ENCODE data around the gene FARS2.

Gene FARS2

DNA sequence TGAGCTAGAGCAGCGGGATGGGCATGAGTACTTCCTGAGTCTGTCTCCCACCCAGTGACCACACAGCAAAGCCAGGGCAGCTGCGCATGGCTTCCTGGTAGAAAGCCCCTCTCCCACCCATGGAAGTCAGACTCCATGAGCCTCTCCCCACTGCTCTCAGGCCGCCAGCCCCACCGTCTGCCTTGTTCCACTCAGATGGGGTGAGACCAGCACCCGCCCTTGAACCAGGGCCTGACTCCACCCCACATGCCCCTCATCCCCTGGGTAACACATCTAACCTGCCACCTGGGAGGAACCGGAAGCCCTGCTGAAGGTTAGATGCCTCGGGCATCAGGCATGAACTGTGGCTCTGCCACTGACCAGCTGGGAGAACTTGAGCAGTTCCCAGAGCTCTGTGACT, 517.6 kb downstream of the FARS2 start:
- H3K4me1 ChIP-seq (ENCODE audit: control insufficient read depth, low read depth, low read length), result no peaks in the 10 kb centered on the region
- H3K79me2 ChIP-seq (ENCODE audit: control insufficient read depth, insufficient read depth, low read length), result no peaks in the 10 kb centered on the region
- H3K18ac ChIP-seq (ENCODE audit: low read length), result no peak overlapping the region
- H3K4me2 ChIP-seq (ENCODE audit: low read length), result no peak overlapping the region
- no peak overlapping the region for H2BK120ac ChIP-seq (ENCODE audit: low read depth, low read length)
- H3K9ac ChIP-seq (ENCODE audit: low read length), result no peak overlapping the region
- H3K4me3 ChIP-seq (ENCODE audit: low read length), result no peak overlapping the region
- H3K56ac ChIP-seq (ENCODE audit: low read length), result no peak overlapping the region
- no peaks in the 10 kb centered on the region for H3K79me1 ChIP-seq (ENCODE audit: low read length)
- no peak overlapping the region for H3K23ac ChIP-seq (ENCODE audit: low read length)
- no peak overlapping the region for H4K8ac ChIP-seq (ENCODE audit: low read depth, low read length)
- no peak overlapping the region for H3K27ac ChIP-seq (ENCODE audit: low read depth, low read length)
- DNase-seq, result no peak
- H2BK5ac ChIP-seq (ENCODE audit: low read length), result no peak overlapping the region
- no peak overlapping the region for H2BK15ac ChIP-seq (replicated peaks; ENCODE audit: low read depth)
- H3K27me3 ChIP-seq (ENCODE audit: insufficient read depth, low read length, poor library complexity), result no peaks in the 10 kb centered on the region
- H2AK5ac ChIP-seq (ENCODE audit: low read length), result no peak overlapping the region
- H4K5ac ChIP-seq (ENCODE audit: low read length), result no peak overlapping the region
- no CpG with 5 or more reads among the region's 7 CpGs for WGBS (ENCODE audit: extremely low coverage, insufficient coverage, low lambda C conversion rate)
- no peak overlapping the region for H3K4ac ChIP-seq (ENCODE audit: low read depth, low read length)
- no peaks in the 10 kb centered on the region for H3K36me3 ChIP-seq (ENCODE audit: control insufficient read depth, insufficient read depth, low read length)

DNA sequence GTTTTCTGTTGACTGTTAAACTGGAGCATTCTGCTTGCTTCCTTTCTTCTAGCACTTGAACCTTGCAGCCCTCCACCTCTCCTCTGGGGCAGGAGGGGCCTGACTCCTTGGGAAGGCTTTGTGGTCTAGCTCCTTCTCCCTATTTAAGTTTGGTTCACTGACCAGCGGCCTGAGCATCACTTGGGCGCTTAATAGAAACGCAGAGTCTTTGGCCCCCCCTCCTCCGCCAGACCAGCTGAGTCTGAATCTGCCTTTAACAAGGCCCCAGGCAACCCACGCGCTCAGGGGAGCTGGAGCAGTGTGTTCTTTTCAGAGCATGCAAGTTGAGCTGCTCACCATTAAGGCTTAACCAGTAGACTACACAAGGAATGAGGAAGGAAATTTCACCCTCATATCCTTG, 519.7 kb downstream of the FARS2 start:
- no CpG with 5 or more reads among the region's 6 CpGs for WGBS (ENCODE audit: extremely low coverage, insufficient coverage, low lambda C conversion rate)

DNA sequence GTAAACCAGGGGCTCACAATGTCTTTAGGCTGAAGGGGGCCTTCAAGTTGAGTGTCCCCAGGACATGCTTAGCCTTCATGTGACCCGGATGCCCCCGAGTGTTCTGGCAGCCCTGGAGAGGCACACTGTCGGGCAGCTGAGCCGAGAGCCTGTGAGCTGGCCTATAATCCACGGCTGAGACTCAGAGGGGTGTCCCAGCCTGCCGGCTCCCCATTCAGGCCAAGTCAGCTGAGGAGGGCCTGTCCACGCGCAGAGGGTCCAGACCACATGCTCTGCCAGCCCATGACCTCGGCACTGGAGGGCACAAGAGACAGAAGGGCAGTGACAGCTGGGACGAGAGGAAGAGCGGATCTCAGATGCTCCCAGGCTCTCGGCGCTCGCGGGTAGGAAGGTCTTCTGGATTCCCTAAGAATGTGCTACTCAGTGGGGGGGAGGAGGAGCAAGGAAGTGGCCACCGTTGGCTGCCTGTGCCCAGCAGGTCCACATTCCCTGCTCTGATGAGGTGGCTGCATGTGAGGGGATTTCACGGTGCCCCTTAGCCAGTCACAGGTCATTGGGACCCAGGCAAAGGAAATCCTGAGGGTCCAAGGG, 520.7 kb downstream of the FARS2 start:
- DNase-seq, result peak; percentile 57
- no peak overlapping the region for H2AK5ac ChIP-seq (ENCODE audit: low read length)
- no peak overlapping the region for H3K27ac ChIP-seq (ENCODE audit: low read depth, low read length)
- H3K23ac ChIP-seq (ENCODE audit: low read length), result no peak overlapping the region
- no CpG with 5 or more reads among the region's 17 CpGs for WGBS (ENCODE audit: extremely low coverage, insufficient coverage, low lambda C conversion rate)
- no peak overlapping the region for H2BK120ac ChIP-seq (ENCODE audit: low read depth, low read length)
- no peaks in the 10 kb centered on the region for H3K79me1 ChIP-seq (ENCODE audit: low read length)
- no peaks in the 10 kb centered on the region for H3K27me3 ChIP-seq (ENCODE audit: insufficient read depth, low read length, poor library complexity)
- no peak overlapping the region for H3K56ac ChIP-seq (ENCODE audit: low read length)
- H3K9ac ChIP-seq (ENCODE audit: low read length), result no peak overlapping the region
- no peaks in the 10 kb centered on the region for H3K36me3 ChIP-seq (ENCODE audit: control insufficient read depth, insufficient read depth, low read length)
- no peak overlapping the region for H2BK5ac ChIP-seq (ENCODE audit: low read length)
- H4K8ac ChIP-seq (ENCODE audit: low read depth, low read length), result no peak overlapping the region
- H2BK15ac ChIP-seq (replicated peaks; ENCODE audit: low read depth), result no peak overlapping the region
- H4K5ac ChIP-seq (ENCODE audit: low read length), result no peak overlapping the region
- H3K4me2 ChIP-seq (ENCODE audit: low read length), result no peak overlapping the region
- H3K4me1 ChIP-seq (ENCODE audit: control insufficient read depth, low read depth, low read length), result no peaks in the 10 kb centered on the region
- H3K79me2 ChIP-seq (ENCODE audit: control insufficient read depth, insufficient read depth, low read length), result no peaks in the 10 kb centered on the region
- H3K18ac ChIP-seq (ENCODE audit: low read length), result no peak overlapping the region
- no peak overlapping the region for H3K4me3 ChIP-seq (ENCODE audit: low read length)
- no peak overlapping the region for H3K4ac ChIP-seq (ENCODE audit: low read depth, low read length)

More for the DNA sequence above, 519.7 kb downstream of the FARS2 start:
- Histone ChIP-seq H3K9ac (ENCODE audit: low read length) (no peak overlapping the region), H4K5ac (ENCODE audit: low read length) (no peak overlapping the region), H3K18ac (ENCODE audit: low read length) (no peak overlapping the region), H3K56ac (ENCODE audit: low read length) (no peak overlapping the region), H2BK15ac (replicated peaks; ENCODE audit: low read depth) (no peak overlapping the region), H2BK120ac (ENCODE audit: low read depth, low read length) (no peak overlapping the region), H3K4me3 (ENCODE audit: low read length) (no peak overlapping the region), H3K36me3 (ENCODE audit: control insufficient read depth, insufficient read depth, low read length) (no peaks in the 10 kb centered on the region), H3K4me1 (ENCODE audit: control insufficient read depth, low read depth, low read length) (no peaks in the 10 kb centered on the region), H2BK5ac (ENCODE audit: low read length) (no peak overlapping the region), H3K4me2 (ENCODE audit: low read length) (no peak overlapping the region), H3K4ac (ENCODE audit: low read depth, low read length) (no peak overlapping the region), H2AK5ac (ENCODE audit: low read length) (no peak overlapping the region), H3K23ac (ENCODE audit: low read length) (no peak overlapping the region), H3K27ac (ENCODE audit: low read depth, low read length) (no peak overlapping the region), H3K27me3 (ENCODE audit: insufficient read depth, low read length, poor library complexity) (no peaks in the 10 kb centered on the region), H3K79me2 (ENCODE audit: control insufficient read depth, insufficient read depth, low read length) (no peaks in the 10 kb centered on the region), H4K8ac (ENCODE audit: low read depth, low read length) (no peak overlapping the region), H3K79me1 (ENCODE audit: low read length) (no peaks in the 10 kb centered on the region)
- DNase-seq, result no peak

DNA sequence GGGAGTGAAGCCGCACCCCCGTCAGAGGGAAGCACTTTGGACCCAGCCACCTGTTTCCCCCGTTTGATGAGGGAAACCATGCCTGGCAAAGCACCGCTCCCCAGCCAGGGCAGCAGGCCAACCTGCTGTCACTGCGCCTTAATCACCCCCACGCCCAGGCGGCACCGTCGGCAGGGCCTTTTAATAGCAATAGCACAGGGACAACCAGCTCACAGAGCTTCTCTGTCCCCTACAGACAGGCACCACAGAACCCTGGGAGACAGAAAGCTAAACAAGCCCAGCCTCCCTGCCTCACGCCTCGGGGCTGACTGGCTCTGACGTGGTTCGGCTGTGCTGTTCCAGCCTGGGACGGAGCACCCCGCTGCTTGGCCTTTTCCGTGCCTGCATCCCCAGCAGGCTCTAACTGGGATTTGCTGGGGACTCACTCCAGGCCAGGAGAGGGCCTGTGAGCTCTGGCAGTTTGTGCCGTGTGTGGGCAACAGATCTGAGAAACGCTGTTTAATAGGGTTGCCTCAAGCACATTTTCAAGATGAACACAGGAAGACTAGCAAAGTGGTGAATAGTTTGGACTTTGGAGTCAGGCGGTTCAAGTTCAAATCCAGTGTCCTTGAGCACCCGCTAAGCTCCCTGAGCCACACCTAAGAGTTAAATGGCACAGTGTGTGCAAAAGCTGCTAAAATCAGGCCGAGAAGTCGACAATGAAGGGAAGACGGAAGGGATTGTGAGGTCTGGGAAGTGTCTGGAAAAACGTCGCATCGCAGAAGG, 521.7 kb downstream of the FARS2 start:
- Histone ChIP-seq H3K4me3 (ENCODE audit: low read length) (no peak overlapping the region), H3K18ac (ENCODE audit: low read length) (no peak overlapping the region), H2BK120ac (ENCODE audit: low read depth, low read length) (no peak overlapping the region)

DNA sequence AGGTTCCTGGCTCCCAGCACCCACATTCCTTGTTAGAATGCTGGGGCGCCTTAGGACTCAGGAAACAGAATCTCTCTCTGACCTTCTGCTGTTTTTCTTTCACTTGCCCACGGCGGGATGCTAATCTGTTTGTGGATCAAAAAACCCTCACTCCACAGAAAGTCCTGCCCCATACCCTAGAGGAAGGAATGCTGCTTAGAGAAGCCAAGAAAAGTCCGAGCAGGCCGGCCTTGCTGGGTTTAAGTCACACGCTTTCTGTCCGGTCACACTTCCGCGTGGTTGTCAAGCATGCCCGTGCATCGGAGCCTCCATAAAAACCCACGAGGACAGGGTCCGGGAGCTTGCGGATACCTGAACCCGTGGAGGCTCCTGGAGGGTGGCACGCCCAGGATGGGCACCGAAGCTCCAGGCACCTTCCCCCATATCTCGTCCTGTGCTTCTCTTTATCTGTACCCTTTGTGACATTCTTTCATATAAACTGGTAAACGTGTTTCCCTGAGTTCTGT, 522.3 kb downstream of the FARS2 start:
- Histone ChIP-seq H4K8ac (ENCODE audit: low read depth, low read length) (no peak overlapping the region), H3K79me2 (ENCODE audit: control insufficient read depth, insufficient read depth, low read length) (no peaks in the 10 kb centered on the region), H3K79me1 (ENCODE audit: low read length) (no peaks in the 10 kb centered on the region), H2BK120ac (ENCODE audit: low read depth, low read length) (no peak overlapping the region), H3K27me3 (ENCODE audit: insufficient read depth, low read length, poor library complexity) (no peaks in the 10 kb centered on the region), H3K18ac (ENCODE audit: low read length) (no peak overlapping the region), H3K36me3 (ENCODE audit: control insufficient read depth, insufficient read depth, low read length) (no peaks in the 10 kb centered on the region), H3K23ac (ENCODE audit: low read length) (no peak overlapping the region), H3K56ac (ENCODE audit: low read length) (no peak overlapping the region), H3K9ac (ENCODE audit: low read length) (no peak overlapping the region), H3K4me3 (ENCODE audit: low read length) (no peak overlapping the region), H3K4ac (ENCODE audit: low read depth, low read length) (no peak overlapping the region), H3K4me2 (ENCODE audit: low read length) (no peak overlapping the region), H3K27ac (ENCODE audit: low read depth, low read length) (no peak overlapping the region), H4K5ac (ENCODE audit: low read length) (no peak overlapping the region), H3K4me1 (ENCODE audit: control insufficient read depth, low read depth, low read length) (no peaks in the 10 kb centered on the region), H2BK5ac (ENCODE audit: low read length) (no peak overlapping the region), H2BK15ac (replicated peaks; ENCODE audit: low read depth) (no peak overlapping the region), H2AK5ac (ENCODE audit: low read length) (no peak overlapping the region)
- peak; percentile 21 for DNase-seq
- no CpG with 5 or more reads among the region's 19 CpGs for WGBS (ENCODE audit: extremely low coverage, insufficient coverage, low lambda C conversion rate)

More for the DNA sequence above, 521.7 kb downstream of the FARS2 start:
- Histone ChIP-seq H3K4me2 (ENCODE audit: low read length) (no peak overlapping the region), H3K36me3 (ENCODE audit: control insufficient read depth, insufficient read depth, low read length) (no peaks in the 10 kb centered on the region), H3K79me1 (ENCODE audit: low read length) (no peaks in the 10 kb centered on the region), H3K4me1 (ENCODE audit: control insufficient read depth, low read depth, low read length) (no peaks in the 10 kb centered on the region), H2BK15ac (replicated peaks; ENCODE audit: low read depth) (no peak overlapping the region), H3K27ac (ENCODE audit: low read depth, low read length) (no peak overlapping the region), H4K8ac (ENCODE audit: low read depth, low read length) (no peak overlapping the region), H3K9ac (ENCODE audit: low read length) (no peak overlapping the region), H3K23ac (ENCODE audit: low read length) (no peak overlapping the region), H3K56ac (ENCODE audit: low read length) (peak overlapping the region; percentile 34), H3K79me2 (ENCODE audit: control insufficient read depth, insufficient read depth, low read length) (no peaks in the 10 kb centered on the region), H3K4ac (ENCODE audit: low read depth, low read length) (no peak overlapping the region), H3K27me3 (ENCODE audit: insufficient read depth, low read length, poor library complexity) (no peaks in the 10 kb centered on the region), H2BK5ac (ENCODE audit: low read length) (no peak overlapping the region), H4K5ac (ENCODE audit: low read length) (no peak overlapping the region), H2AK5ac (ENCODE audit: low read length) (no peak overlapping the region)
- no CpG with 5 or more reads among the region's 26 CpGs for WGBS (ENCODE audit: extremely low coverage, insufficient coverage, low lambda C conversion rate)
- no peak for DNase-seq

Measured in mesendoderm (in vitro differentiated cells).